GM10248 (cell line): ENCODE results near the gene PRPF8.

ENCODE experiments used
- CTCF ChIA-PET: fragments of 300-600 bp; sonication (Branson Sonifier 250); formaldehyde crosslinking; extraction: SDS; loops from one replicate; lab custom pipeline; 2021; ENCODE audit warnings: antibody characterized with exemption; lab: Yijun Ruan, JAX
- POLR2A ChIA-PET: fragments of 350-650 bp; sonication (Branson Sonifier 250); formaldehyde crosslinking; extraction: SDS; loops from one replicate; lab custom pipeline; 2020; ENCODE audit warnings: antibody characterized with exemption; lab: Yijun Ruan, JAX
- DNase-seq: peaks from one replicate; pipeline ENCODE4 v3.0.0; 2012; ENCODE audit errors: extremely low spot score
- CTCF ChIP-seq: IDR thresholded peaks from 2 replicates; pipeline ENCODE4 v1.5.1; 2012; ENCODE audit warnings: mild to moderate bottlenecking, low read depth; ENCODE audit errors: extremely low read depth, missing control alignments, control extremely low read depth

Gene PRPF8

GRCh38 chr17:1643293-1643998, 41.2 kb downstream of the PRPF8 start:
- ChIA-PET POLR2A (no interaction called here), CTCF (interaction anchor here (1.1 to 7.5 kb wide), 3 partner anchors 12 to 387 kb away, joined by 4 to 59 read pairs (median 4); partner anchors contain the start of gene DPH1)
- DNase-seq = peak; percentile 74
- TF ChIP-seq CTCF = no peak

GRCh38 chr17:1641065-1641403, 43.6 kb downstream of the PRPF8 start:
- ChIA-PET CTCF (interaction anchor here (1.0 to 3.7 kb wide), 4 partner anchors 7 to 67 kb away, joined by 3 to 16 read pairs (median 9); partner anchors contain the start of gene SLC43A2), POLR2A (no interaction called here)
- DNase-seq = no peak
- TF ChIP-seq CTCF = no peak

- POLR2A ChIA-PET = interaction anchor here (0.6 to 1.7 kb wide), 2 partner anchors 10 to 13 kb away, joined by 3 to 5 read pairs; no protein-coding TSS in a partner anchor
Observed at GRCh38 chr17:1640329-1641064, 44.2 kb downstream of the PRPF8 start.

GRCh38 chr17:1639549-1640180, 45.0 kb downstream of the PRPF8 start:
- DNase-seq = no peak
- TF ChIP-seq CTCF = no peak
- POLR2A ChIA-PET = interaction anchor here (0.6 to 1.7 kb wide), 2 partner anchors 9 to 14 kb away, joined by 3 to 5 read pairs; no protein-coding TSS in a partner anchor
- CTCF ChIA-PET = interaction anchor here (1.5 to 3.7 kb wide), 3 partner anchors 9 to 33 kb away, joined by 3 to 16 read pairs (median 15); partner anchors contain the start of gene SLC43A2

More at GRCh38 chr17:1640329-1641064, 44.2 kb downstream of the PRPF8 start:
- DNase-seq = no peak
- CTCF ChIA-PET = interaction anchor here (0.8 to 3.7 kb wide), 4 partner anchors 8 to 33 kb away, joined by 3 to 16 read pairs (median 9); partner anchors contain the start of gene SLC43A2
- no peak for TF ChIP-seq CTCF

- no peak for TF ChIP-seq CTCF
- CTCF ChIA-PET = interaction anchor here (0.9 to 3.7 kb wide), 4 partner anchors 9 to 32 kb away, joined by 3 to 16 read pairs (median 9); partner anchors contain the start of gene SLC43A2
- DNase-seq = no peak
- POLR2A ChIA-PET = interaction anchor here (1.7 kb wide), 1 partner anchor 8 kb away, joined by 5 read pairs; no protein-coding TSS in a partner anchor
Observed at GRCh38 chr17:1638624-1639300, 45.9 kb downstream of the PRPF8 start.
